ENCODE results near the gene LIPC. TPM values are rescaled to one million over a fixed set of nuclear protein-coding genes. Genes with fewer than 3 reads are reported as not detected.

LIPC gene
- polyA plus RNA-seq, 2 of the 4 experiments (the other 2 are of a cell fraction) = 0.13 to 0.30 TPM

- ATAC-seq = no peak
- FAIRE-seq = no peak
Observed at GRCh38 chr15:58444658-58445332, 13.0 kb downstream of the LIPC start.

DNA sequence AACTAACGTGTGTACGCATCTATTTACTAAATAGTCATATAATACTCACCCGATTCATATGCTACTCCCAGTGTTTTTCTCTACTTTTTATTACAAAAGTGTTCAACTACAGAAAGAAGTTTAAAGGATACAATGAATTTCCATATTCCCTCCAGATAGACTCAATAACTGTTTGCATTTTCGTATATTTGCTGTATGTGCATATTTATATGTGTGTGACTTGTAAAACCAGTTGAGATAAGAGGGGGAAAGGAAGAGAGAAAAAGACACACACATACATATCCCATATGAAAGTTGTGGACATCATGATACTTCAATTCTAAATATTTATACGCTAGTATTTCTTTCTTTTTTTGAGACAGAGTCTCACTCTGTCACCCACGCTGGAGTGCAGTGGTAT lies 14.1 kb downstream of the LIPC start:
- Histone ChIP-seq H3K4me2 (no peak overlapping the region), H3K4me1 (peaks cover 34% of the 10 kb centered on the region), H3K27ac (peak overlapping the region in 1 of 2 experiments; percentile 92; a peak in 3 of 6 replicates), H3K4me3 (no peak overlapping the region), H3K9me3 (no peaks in the 10 kb centered on the region)
- WGBS (ENCODE audit: missing lambda C conversion rate) = 93% methylated on average over 6 of the region's 6 CpGs
- TF ChIP-seq MYC (IDR thresholded peaks at IDR 0.05; ENCODE audit: borderline replicate concordance, low read length) (no peak), USF2 (IDR thresholded peaks at IDR 0.05) (no peak), MAFK (IDR thresholded peaks at IDR 0.05; ENCODE audit: partially characterized antibody) (peak; percentile 92), RNF2 (IDR thresholded peaks at IDR 0.05; ENCODE audit: borderline replicate concordance, low read depth) (no peak), CHD4 (IDR thresholded peaks at IDR 0.05; ENCODE audit: borderline replicate concordance) (no peak)
- ATAC-seq (no peak), FAIRE-seq (peak; percentile 68), DNase-seq (ENCODE audit: low read depth in 1 of 2, low spot score in 1 of 2) (no peak)
- POLR2A ChIA-PET = no interaction called here
- CTCF ChIA-PET = no interaction called here

More at GRCh38 chr15:58444658-58445332, 13.0 kb downstream of the LIPC start:
- Histone ChIP-seq H3K4me3 (no peak overlapping the region), H3K4me1 (peaks cover 45% of the 10 kb centered on the region), H3K27ac (peak overlapping the region; percentile 37 to 92; a peak in 3 of 6 replicates), H3K9me3 (no peaks in the 10 kb centered on the region), H3K4me2 (no peak overlapping the region)
- TF ChIP-seq, protein P1, sequence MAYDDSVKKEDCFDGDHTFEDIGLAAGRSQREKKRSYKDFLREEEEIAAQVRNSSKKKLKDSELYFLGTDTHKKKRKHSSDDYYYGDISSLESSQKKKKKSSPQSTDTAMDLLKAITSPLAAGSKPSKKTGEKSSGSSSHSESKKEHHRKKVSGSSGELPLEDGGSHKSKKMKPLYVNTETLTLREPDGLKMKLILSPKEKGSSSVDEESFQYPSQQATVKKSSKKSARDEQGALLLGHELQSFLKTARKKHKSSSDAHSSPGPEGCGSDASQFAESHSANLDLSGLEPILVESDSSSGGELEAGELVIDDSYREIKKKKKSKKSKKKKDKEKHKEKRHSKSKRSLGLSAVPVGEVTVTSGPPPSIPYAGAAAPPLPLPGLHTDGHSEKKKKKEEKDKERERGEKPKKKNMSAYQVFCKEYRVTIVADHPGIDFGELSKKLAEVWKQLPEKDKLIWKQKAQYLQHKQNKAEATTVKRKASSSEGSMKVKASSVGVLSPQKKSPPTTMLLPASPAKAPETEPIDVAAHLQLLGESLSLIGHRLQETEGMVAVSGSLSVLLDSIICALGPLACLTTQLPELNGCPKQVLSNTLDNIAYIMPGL (CRISPR knock-in tag; IDR thresholded peaks at IDR 0.05; ENCODE audit: borderline replicate concordance) = no peak
- TF ChIP-seq, protein P2, sequence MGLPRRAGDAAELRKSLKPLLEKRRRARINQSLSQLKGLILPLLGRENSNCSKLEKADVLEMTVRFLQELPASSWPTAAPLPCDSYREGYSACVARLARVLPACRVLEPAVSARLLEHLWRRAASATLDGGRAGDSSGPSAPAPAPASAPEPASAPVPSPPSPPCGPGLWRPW (IDR thresholded peaks at IDR 0.05) = no peak
- TF ChIP-seq GATA3 (IDR thresholded peaks at IDR 0.05; ENCODE audit: borderline replicate concordance) (no peak), ZSCAN20 (CRISPR knock-in tag; IDR thresholded peaks at IDR 0.05) (no peak), NPAS2 (CRISPR knock-in tag; IDR thresholded peaks at IDR 0.05; ENCODE audit: borderline replicate concordance) (no peak), ZNF302 (CRISPR knock-in tag; IDR thresholded peaks at IDR 0.05) (no peak), FOXS1 (CRISPR knock-in tag; IDR thresholded peaks at IDR 0.05) (no peak), EHMT2 (IDR thresholded peaks at IDR 0.05; ENCODE audit: low read depth) (no peak), RNF2 (IDR thresholded peaks at IDR 0.05; ENCODE audit: borderline replicate concordance, low read depth) (no peak), FOSB (CRISPR knock-in tag; IDR thresholded peaks at IDR 0.05) (no peak)
- TF ChIP-seq, protein P3, sequence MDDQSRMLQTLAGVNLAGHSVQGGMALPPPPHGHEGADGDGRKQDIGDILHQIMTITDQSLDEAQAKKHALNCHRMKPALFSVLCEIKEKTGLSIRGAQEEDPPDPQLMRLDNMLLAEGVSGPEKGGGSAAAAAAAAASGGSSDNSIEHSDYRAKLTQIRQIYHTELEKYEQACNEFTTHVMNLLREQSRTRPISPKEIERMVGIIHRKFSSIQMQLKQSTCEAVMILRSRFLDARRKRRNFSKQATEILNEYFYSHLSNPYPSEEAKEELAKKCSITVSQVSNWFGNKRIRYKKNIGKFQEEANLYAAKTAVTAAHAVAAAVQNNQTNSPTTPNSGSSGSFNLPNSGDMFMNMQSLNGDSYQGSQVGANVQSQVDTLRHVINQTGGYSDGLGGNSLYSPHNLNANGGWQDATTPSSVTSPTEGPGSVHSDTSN (IDR thresholded peaks at IDR 0.05) = no peak
- TF ChIP-seq, protein P4, sequence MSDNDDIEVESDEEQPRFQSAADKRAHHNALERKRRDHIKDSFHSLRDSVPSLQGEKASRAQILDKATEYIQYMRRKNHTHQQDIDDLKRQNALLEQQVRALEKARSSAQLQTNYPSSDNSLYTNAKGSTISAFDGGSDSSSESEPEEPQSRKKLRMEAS (IDR thresholded peaks at IDR 0.05) = no peak
- ChIA-PET POLR2A (no interaction called here), CTCF (interaction anchor here (0.6 kb wide), 1 partner anchor 756 kb away, joined by 6 read pairs; no protein-coding TSS in a partner anchor)
- no peak for DNase-seq (ENCODE audit: low read depth in 1 of 2, low spot score in 1 of 2)
- 88% methylated on average over 11 of the region's 11 CpGs for WGBS (ENCODE audit: missing lambda C conversion rate)

DNA sequence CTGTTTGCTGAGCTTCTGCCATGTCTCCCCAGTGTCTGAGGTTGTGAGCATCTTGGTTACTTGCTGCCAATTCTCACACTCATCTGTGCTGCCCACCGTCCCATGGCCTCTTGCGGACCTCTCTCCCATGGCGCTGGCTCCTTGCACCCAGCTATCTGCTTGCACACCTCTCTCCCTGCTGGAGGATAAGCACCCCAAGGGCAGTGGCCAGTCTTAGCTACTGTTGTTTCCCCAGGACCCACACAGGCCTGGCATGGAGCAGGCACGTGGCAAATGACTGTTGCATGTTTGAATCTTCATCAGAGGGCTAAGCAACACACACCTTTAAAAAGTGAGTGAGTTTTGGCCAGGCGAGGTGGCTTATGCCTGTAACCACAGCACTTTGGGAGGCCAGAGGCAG lies 14.7 kb downstream of the LIPC start:
- Histone ChIP-seq H3K27ac (peak overlapping the region in 1 of 2 experiments; percentile 54; a peak in 3 of 6 replicates), H3K9me3 (no peaks in the 10 kb centered on the region), H3K4me1 (peaks cover 28% of the 10 kb centered on the region), H3K4me2 (no peak overlapping the region), H3K4me3 (no peak overlapping the region)
- FAIRE-seq (no peak), DNase-seq (ENCODE audit: low read depth in 1 of 2, low spot score in 1 of 2) (no peak), ATAC-seq (no peak)
- 97% methylated on average over 5 of the region's 5 CpGs for WGBS (ENCODE audit: missing lambda C conversion rate)
- ChIA-PET CTCF (interaction anchor here (0.8 to 1.4 kb wide), 2 partner anchors 17 to 21 kb away, joined by 3 read pairs; no protein-coding TSS in a partner anchor), POLR2A (no interaction called here)
- no peak for TF ChIP-seq REST (IDR thresholded peaks at IDR 0.05)
- TF ChIP-seq, protein P5, sequence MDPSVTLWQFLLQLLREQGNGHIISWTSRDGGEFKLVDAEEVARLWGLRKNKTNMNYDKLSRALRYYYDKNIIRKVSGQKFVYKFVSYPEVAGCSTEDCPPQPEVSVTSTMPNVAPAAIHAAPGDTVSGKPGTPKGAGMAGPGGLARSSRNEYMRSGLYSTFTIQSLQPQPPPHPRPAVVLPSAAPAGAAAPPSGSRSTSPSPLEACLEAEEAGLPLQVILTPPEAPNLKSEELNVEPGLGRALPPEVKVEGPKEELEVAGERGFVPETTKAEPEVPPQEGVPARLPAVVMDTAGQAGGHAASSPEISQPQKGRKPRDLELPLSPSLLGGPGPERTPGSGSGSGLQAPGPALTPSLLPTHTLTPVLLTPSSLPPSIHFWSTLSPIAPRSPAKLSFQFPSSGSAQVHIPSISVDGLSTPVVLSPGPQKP (IDR thresholded peaks at IDR 0.05; ENCODE audit: low read depth, low read length) = no peak
- TF ChIP-seq, protein P2 (IDR thresholded peaks at IDR 0.05) = no peak
- no peak for TF ChIP-seq ZFP36 (IDR thresholded peaks at IDR 0.05; ENCODE audit: borderline replicate concordance, partially characterized antibody)
- TF ChIP-seq CHD2 (IDR thresholded peaks at IDR 0.05; ENCODE audit: low read length, partially characterized antibody) = no peak
- no peak for TF ChIP-seq ZSCAN20 (CRISPR knock-in tag; IDR thresholded peaks at IDR 0.05)
- TF ChIP-seq, protein P6, sequence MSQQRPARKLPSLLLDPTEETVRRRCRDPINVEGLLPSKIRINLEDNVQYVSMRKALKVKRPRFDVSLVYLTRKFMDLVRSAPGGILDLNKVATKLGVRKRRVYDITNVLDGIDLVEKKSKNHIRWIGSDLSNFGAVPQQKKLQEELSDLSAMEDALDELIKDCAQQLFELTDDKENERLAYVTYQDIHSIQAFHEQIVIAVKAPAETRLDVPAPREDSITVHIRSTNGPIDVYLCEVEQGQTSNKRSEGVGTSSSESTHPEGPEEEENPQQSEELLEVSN (IDR thresholded peaks at IDR 0.05; ENCODE audit: borderline replicate concordance, low read depth) = no peak
